Fibroblast of lung (primary cell): ENCODE measurements around the gene MBNL1. TPM values are rescaled to one million over a fixed set of nuclear protein-coding genes. Genes with fewer than 3 reads are reported as not detected.

Experiments used
- DNase-seq, 2 donors: peaks; one replicate each; pipeline versions ENCODE4 v3.0.0 to v3.0.0-alpha.2; 2010; ENCODE audit warnings: low read depth in 2 of 2
- H2AFZ ChIP-seq: 2 replicates; pipeline ENCODE4 v1.5.1; 2012; ENCODE audit warnings: low read length, control low read depth, inconsistent platforms
- H3K27ac ChIP-seq: 2 replicates; pipeline ENCODE4 v1.5.1; 2011; ENCODE audit warnings: low read length, control low read depth; ENCODE audit not compliant: insufficient read depth
- H3K27me3 ChIP-seq: 2 replicates; pipeline ENCODE4 v1.5.1; 2011; ENCODE audit warnings: mild to moderate bottlenecking, low read length; ENCODE audit not compliant: control insufficient read depth, insufficient read depth
- H3K36me3 ChIP-seq: 2 replicates; pipeline ENCODE4 v1.5.1; 2011; ENCODE audit warnings: low read length; ENCODE audit not compliant: control insufficient read depth, insufficient read depth
- H3K4me1 ChIP-seq: 2 replicates; pipeline ENCODE4 v1.5.1; 2011; ENCODE audit warnings: low read length; ENCODE audit not compliant: control insufficient read depth, insufficient read depth; ENCODE audit errors: extremely low read depth
- H3K4me2 ChIP-seq: 2 replicates; pipeline ENCODE4 v1.5.1; 2011; ENCODE audit warnings: low read length, control low read depth; ENCODE audit not compliant: insufficient read depth; ENCODE audit errors: extremely low read depth
- H3K4me3 ChIP-seq, 4 experiments: fragments of 200-600 bp in 1 of 4; sonication (generic) in 1 of 4; replicated peaks in 1 of 4; 2 replicates each; pipeline ENCODE4 v1.5.1; 2011 to 2016; ENCODE audit warnings: low read length in 4 of 4, low read depth in 3 of 4, mild to moderate bottlenecking in 3 of 4, control low read depth in 2 of 4, inconsistent platforms in 1 of 4, mixed read lengths in 1 of 4; ENCODE audit not compliant: insufficient read depth in 1 of 4; ENCODE audit errors: control extremely low read depth in 1 of 4
- H3K79me2 ChIP-seq: 2 replicates; pipeline ENCODE4 v1.5.1; 2012; ENCODE audit warnings: mild to moderate bottlenecking, low read length, inconsistent platforms; ENCODE audit not compliant: control insufficient read depth, insufficient read depth
- H3K9ac ChIP-seq: 2 replicates; pipeline ENCODE4 v1.5.1; 2011; ENCODE audit warnings: mild to moderate bottlenecking, low read length, control low read depth; ENCODE audit not compliant: insufficient read depth
- H3K9me3 ChIP-seq: 2 replicates; pipeline ENCODE4 v1.5.1; 2012; ENCODE audit warnings: low read depth, low read length; ENCODE audit not compliant: control insufficient read depth, insufficient read depth
- H4K20me1 ChIP-seq: 2 replicates; pipeline ENCODE4 v1.5.1; 2011; ENCODE audit warnings: low read length; ENCODE audit not compliant: control insufficient read depth, insufficient read depth; ENCODE audit errors: extremely low read depth
- EZH2 ChIP-seq: IDR thresholded peaks from 2 replicates; pipeline ENCODE4 v1.5.1; 2012; ENCODE audit warnings: low read length, control low read depth, mild to moderate bottlenecking; ENCODE audit errors: missing control alignments
- polyA plus RNA-seq, 2 donors: library from polyadenylated mRNA; depleted of rRNA in 1 of 2; stranded (reverse) in 1 of 2; unstranded in 1 of 2; fragments of >200 nt; gene quantifications; 2 replicates each; pipeline ENCODE4 v1.2.1, GENCODE V29; 2011 to 2012; ENCODE audit warnings: missing spikeins in 1 of 2
- total RNA-seq: library from RNA; depleted of rRNA; stranded (reverse); fragments of >200 nt; gene quantifications from 2 replicates; pipeline ENCODE4 v1.2.1, GENCODE V29; 2014
- TF ChIP-seq, protein P1 (sequence below), 2 donors: IDR thresholded peaks in 1 of 2; conservative IDR thresholded peaks in 1 of 2; 1 replicate in 1 of 2; 2 replicates in 1 of 2; pipeline ENCODE4 v1.5.1; 2011 to 2012; ENCODE audit warnings: low read length in 2 of 2, control low read depth in 1 of 2, inconsistent platforms in 1 of 2, low read depth in 1 of 2, mild to moderate bottlenecking in 1 of 2

The MBNL1 gene
- total and polyA plus RNA-seq, 2 donors (not counting 1 experiment from before 2014, with no cell fraction given) = 150 to 213 TPM

DNA sequence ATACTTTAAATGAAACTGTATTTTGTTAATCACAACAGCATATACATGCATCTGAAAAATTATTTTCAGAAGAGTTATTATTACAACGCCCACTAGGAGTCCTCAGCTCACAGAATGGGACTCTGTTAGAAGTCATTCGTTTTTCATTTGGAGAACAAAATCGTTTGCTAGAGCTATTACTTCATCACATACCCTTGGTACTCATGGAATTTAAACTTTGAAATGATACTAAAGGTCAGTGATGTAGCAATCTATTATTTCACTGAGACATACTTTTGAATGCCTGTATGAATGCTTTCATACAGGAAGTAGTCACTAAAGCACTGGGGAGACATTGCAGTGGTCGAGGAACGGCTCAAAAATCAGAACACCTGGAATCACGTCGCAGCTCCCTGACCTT is 198.1 kb downstream of the MBNL1 start:
- DNase-seq = peak; percentile 38 to 82
- H3K4me1 ChIP-seq = no peaks in the 10 kb centered on the region
- no peaks in the 10 kb centered on the region for H4K20me1 ChIP-seq
- no peak overlapping the region for H3K9ac ChIP-seq
- H3K27ac ChIP-seq = peak overlapping the region; percentile 53
- no peaks in the 10 kb centered on the region for H3K9me3 ChIP-seq
- no peak for TF ChIP-seq EZH2
- TF ChIP-seq, protein P1, sequence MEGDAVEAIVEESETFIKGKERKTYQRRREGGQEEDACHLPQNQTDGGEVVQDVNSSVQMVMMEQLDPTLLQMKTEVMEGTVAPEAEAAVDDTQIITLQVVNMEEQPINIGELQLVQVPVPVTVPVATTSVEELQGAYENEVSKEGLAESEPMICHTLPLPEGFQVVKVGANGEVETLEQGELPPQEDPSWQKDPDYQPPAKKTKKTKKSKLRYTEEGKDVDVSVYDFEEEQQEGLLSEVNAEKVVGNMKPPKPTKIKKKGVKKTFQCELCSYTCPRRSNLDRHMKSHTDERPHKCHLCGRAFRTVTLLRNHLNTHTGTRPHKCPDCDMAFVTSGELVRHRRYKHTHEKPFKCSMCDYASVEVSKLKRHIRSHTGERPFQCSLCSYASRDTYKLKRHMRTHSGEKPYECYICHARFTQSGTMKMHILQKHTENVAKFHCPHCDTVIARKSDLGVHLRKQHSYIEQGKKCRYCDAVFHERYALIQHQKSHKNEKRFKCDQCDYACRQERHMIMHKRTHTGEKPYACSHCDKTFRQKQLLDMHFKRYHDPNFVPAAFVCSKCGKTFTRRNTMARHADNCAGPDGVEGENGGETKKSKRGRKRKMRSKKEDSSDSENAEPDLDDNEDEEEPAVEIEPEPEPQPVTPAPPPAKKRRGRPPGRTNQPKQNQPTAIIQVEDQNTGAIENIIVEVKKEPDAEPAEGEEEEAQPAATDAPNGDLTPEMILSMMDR (conservative IDR thresholded peaks at IDR 0.05 in 1 of 2, IDR thresholded peaks at IDR 0.05 in 1 of 2; ENCODE audit: low read depth in 1 of 2, low read length in 2 of 2) = peak; percentile 47 to 63
- no peaks in the 10 kb centered on the region for H3K27me3 ChIP-seq
- no peak overlapping the region for H3K4me3 ChIP-seq
- no peak overlapping the region for H3K4me2 ChIP-seq
- no peak overlapping the region for H2AFZ ChIP-seq
- H3K79me2 ChIP-seq = no peaks in the 10 kb centered on the region
- H3K36me3 ChIP-seq = no peaks in the 10 kb centered on the region

DNA sequence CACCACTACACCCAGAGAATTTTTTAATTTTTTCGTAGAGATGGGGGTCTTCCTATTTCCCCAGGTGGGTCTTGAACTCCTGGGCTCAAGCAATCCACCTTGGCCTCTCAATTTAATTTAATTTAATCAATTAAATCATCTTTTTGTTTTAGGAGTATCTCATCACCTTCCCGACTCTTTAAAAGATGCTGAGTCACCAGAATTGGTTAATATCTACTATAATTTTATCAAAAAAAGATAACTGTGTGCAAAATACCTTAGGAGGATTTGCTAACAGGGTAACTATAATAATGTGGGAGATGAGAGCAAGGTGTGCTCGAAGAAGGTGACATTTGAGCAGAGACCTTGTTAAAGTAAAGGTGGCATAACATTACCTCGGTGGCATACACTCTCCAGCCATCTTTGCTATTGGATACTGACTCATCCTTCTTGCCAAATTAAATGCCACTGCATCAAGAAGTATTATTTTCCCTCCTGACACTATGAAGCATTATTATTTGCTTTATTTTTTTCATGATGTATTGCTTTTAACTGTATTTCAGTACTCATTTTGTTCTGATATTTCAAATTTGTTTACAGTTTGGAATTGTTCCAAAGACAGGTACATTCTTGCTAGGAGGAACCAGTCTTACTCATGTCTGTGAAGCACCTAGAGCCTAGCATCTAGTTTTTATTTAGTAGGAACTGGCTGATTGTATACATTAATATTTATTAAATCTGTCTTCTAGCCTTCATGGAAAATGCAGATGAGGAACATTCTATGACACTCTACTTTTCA is 200.7 kb downstream of the MBNL1 start:
- no peaks in the 10 kb centered on the region for H3K36me3 ChIP-seq
- no peak overlapping the region for H3K9ac ChIP-seq
- H3K9me3 ChIP-seq = no peaks in the 10 kb centered on the region
- no peak for DNase-seq
- H3K79me2 ChIP-seq = no peaks in the 10 kb centered on the region
- TF ChIP-seq, protein P1 (conservative IDR thresholded peaks at IDR 0.05 in 1 of 2, IDR thresholded peaks at IDR 0.05 in 1 of 2; ENCODE audit: low read depth in 1 of 2, low read length in 2 of 2) = no peak
- no peak for TF ChIP-seq EZH2
- H3K27ac ChIP-seq = no peak overlapping the region
- H3K4me3 ChIP-seq = no peak overlapping the region
- no peaks in the 10 kb centered on the region for H3K4me1 ChIP-seq
- H3K27me3 ChIP-seq = no peaks in the 10 kb centered on the region
- H2AFZ ChIP-seq = no peak overlapping the region
- no peak overlapping the region for H3K4me2 ChIP-seq
- no peaks in the 10 kb centered on the region for H4K20me1 ChIP-seq

DNA sequence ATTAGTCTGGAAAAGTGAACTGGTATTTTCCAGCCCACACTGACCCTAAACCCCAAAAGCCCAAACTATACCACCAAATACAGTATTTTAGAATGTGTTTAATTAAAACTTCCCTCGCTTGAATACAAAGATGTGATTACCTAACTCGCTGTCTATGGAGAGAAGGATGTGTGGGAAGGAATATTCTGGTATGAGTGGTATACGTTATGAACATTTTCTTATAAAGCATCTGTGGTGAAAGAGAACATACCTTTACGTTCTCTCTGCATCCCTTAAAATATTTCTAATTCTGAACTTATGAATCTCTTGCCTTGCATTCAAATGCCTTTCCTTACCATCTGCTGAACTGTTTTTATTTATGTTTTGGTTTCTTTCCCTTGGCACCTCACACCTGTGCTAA is 201.4 kb downstream of the MBNL1 start:
- no peaks in the 10 kb centered on the region for H4K20me1 ChIP-seq
- no peak overlapping the region for H3K4me2 ChIP-seq
- TF ChIP-seq, protein P1 (conservative IDR thresholded peaks at IDR 0.05 in 1 of 2, IDR thresholded peaks at IDR 0.05 in 1 of 2; ENCODE audit: low read depth in 1 of 2, low read length in 2 of 2) = no peak
- TF ChIP-seq EZH2 = no peak
- H3K79me2 ChIP-seq = no peaks in the 10 kb centered on the region
- H3K9me3 ChIP-seq = no peaks in the 10 kb centered on the region
- H3K4me3 ChIP-seq = no peak overlapping the region
- no peaks in the 10 kb centered on the region for H3K4me1 ChIP-seq
- no peak overlapping the region for H2AFZ ChIP-seq
- H3K36me3 ChIP-seq = no peaks in the 10 kb centered on the region
- H3K27ac ChIP-seq = no peak overlapping the region
- no peak for DNase-seq
- no peak overlapping the region for H3K9ac ChIP-seq
- no peaks in the 10 kb centered on the region for H3K27me3 ChIP-seq
